GM12874 (cell line): ENCODE measurements around the gene REEP5.

Source experiments
- TF ChIP-seq, protein P1 (sequence below): IDR thresholded peaks from 2 replicates; pipeline ENCODE4 v1.5.1; 2011; ENCODE audit warnings: low read depth, mild to moderate bottlenecking, control low read depth, low read length, moderate library complexity; ENCODE audit not compliant: insufficient read depth

Gene REEP5

GRCh38 chr5:112846556-112846955 is 75.5 kb downstream of the REEP5 start:
- TF ChIP-seq, protein P1, sequence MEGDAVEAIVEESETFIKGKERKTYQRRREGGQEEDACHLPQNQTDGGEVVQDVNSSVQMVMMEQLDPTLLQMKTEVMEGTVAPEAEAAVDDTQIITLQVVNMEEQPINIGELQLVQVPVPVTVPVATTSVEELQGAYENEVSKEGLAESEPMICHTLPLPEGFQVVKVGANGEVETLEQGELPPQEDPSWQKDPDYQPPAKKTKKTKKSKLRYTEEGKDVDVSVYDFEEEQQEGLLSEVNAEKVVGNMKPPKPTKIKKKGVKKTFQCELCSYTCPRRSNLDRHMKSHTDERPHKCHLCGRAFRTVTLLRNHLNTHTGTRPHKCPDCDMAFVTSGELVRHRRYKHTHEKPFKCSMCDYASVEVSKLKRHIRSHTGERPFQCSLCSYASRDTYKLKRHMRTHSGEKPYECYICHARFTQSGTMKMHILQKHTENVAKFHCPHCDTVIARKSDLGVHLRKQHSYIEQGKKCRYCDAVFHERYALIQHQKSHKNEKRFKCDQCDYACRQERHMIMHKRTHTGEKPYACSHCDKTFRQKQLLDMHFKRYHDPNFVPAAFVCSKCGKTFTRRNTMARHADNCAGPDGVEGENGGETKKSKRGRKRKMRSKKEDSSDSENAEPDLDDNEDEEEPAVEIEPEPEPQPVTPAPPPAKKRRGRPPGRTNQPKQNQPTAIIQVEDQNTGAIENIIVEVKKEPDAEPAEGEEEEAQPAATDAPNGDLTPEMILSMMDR = no peak

GRCh38 chr5:112844489-112844888 is 77.5 kb downstream of the REEP5 start:
- TF ChIP-seq, protein P1 = no peak

- TF ChIP-seq, protein P1 = no peak
Observed at GRCh38 chr5:112833971-112834370, 88.1 kb downstream of the REEP5 start.

GRCh38 chr5:112830378-112830777 is 91.6 kb downstream of the REEP5 start:
- TF ChIP-seq, protein P1 = no peak
